HepG2 (cell line): ENCODE measurements around the gene AFAP1L2. TPM values are rescaled to one million over a fixed set of nuclear protein-coding genes. Genes with fewer than 3 reads are reported as not detected.

Experiments used
- FOXJ3 ChIP-seq: sonication (generic); formaldehyde crosslinking; IDR thresholded peaks from 2 replicates; pipeline ENCODE4 v1.4.0; 2020; ENCODE audit warnings: missing genetic modification reagents, mild to moderate bottlenecking, borderline replicate concordance
- GMEB2 ChIP-seq: IDR thresholded peaks from 2 replicates; pipeline ENCODE4 v1.6.1; 2016; ENCODE audit warnings: missing biosample characterization, missing genetic modification reagents, low read depth
- HBP1 ChIP-seq: IDR thresholded peaks from 2 replicates; pipeline ENCODE4 v1.6.1; 2016; ENCODE audit warnings: low read depth, control low read depth
- IKZF4 ChIP-seq: sonication (generic); formaldehyde crosslinking; IDR thresholded peaks from 2 replicates; pipeline ENCODE4 v1.5.1; 2020; ENCODE audit warnings: borderline replicate concordance, mild to moderate bottlenecking, low read depth, missing genetic modification reagents; ENCODE audit errors: not compliant biosample characterization
- NBN ChIP-seq: fragments of 450-650 bp; conservative IDR thresholded peaks from 2 replicates; pipeline ENCODE4 v1.6.1; 2017
- NFKBIZ ChIP-seq: IDR thresholded peaks from 2 replicates; pipeline ENCODE4 v1.6.1; 2018; ENCODE audit warnings: missing genetic modification reagents, missing compliant biosample characterization
- NFYB ChIP-seq: sonication (generic); formaldehyde crosslinking; IDR thresholded peaks from 2 replicates; pipeline ENCODE4 v1.4.0; 2020; ENCODE audit warnings: missing genetic modification reagents
- STAG1 ChIP-seq: sonication (generic); formaldehyde crosslinking; IDR thresholded peaks from 2 replicates; pipeline ENCODE4 v1.4.0; 2020; ENCODE audit warnings: missing genetic modification reagents
- ZBTB33 ChIP-seq: sonication (generic); formaldehyde crosslinking; IDR thresholded peaks from 2 replicates; pipeline ENCODE4 v1.4.0; 2020; ENCODE audit warnings: missing genetic modification reagents
- ZEB1 ChIP-seq: IDR thresholded peaks from 2 replicates; pipeline ENCODE4 v1.6.1; 2012; ENCODE audit warnings: mild to moderate bottlenecking, low read depth, inconsistent platforms; ENCODE audit not compliant: insufficient replicate concordance
- ZNF225 ChIP-seq: sonication (generic); formaldehyde crosslinking; IDR thresholded peaks from 2 replicates; pipeline ENCODE4 v1.4.0; 2020; ENCODE audit warnings: mild to moderate bottlenecking, missing genetic modification reagents
- ZNF234 ChIP-seq: sonication (generic); formaldehyde crosslinking; conservative IDR thresholded peaks from 2 replicates; pipeline ENCODE4 v1.5.1; 2020; ENCODE audit warnings: mild to moderate bottlenecking, missing genetic modification reagents
- ZNF672 ChIP-seq: sonication (generic); formaldehyde crosslinking; IDR thresholded peaks from 2 replicates; pipeline ENCODE4 v1.8.1; 2022; ENCODE audit warnings: missing genetic modification reagents
- polyA plus RNA-seq, 8 experiments: library from polyadenylated mRNA; depleted of rRNA in 3 of 8; stranded (reverse) in 7 of 8; unstranded in 1 of 8; fragments of >200 nt; fragmentation: Illumina TruSeq in 4 of 8; extraction: Trizol in 4 of 8; gene quantifications; 2 replicates each; pipeline versions ENCODE4 v1.2.1 to v1.2.3, GENCODE V29; 2011 to 2016; ENCODE audit warnings: low read depth in 4 of 8, missing spikeins in 1 of 8, mixed read lengths in 1 of 8; ENCODE audit not compliant: insufficient read depth in 1 of 8
- total RNA-seq, 5 experiments: library from RNA; depleted of rRNA; stranded (reverse); fragments of >200 nt; fragmentation: Illumina TruSeq; extraction: Trizol; gene quantifications; 2 replicates each; pipeline ENCODE4 v1.2.3, GENCODE V29; 2016; ENCODE audit warnings: low read depth in 1 of 5

AFAP1L2 gene
- total and polyA plus RNA-seq, 2 of the 13 experiments (the other 11 are each of a cell fraction or from before 2014, with no cell fraction given): not detected

- no peak for TF ChIP-seq GMEB2
- no peak for TF ChIP-seq IKZF4 (CRISPR knock-in tag)
- no peak for TF ChIP-seq ZEB1
- no peak for TF ChIP-seq STAG1 (CRISPR knock-in tag)
- no peak for TF ChIP-seq NFKBIZ (CRISPR knock-in tag)
- no peak for TF ChIP-seq ZNF234 (CRISPR knock-in tag)
- no peak for TF ChIP-seq ZNF672 (CRISPR knock-in tag)
- TF ChIP-seq HBP1 (CRISPR knock-in tag): no peak
- TF ChIP-seq NFYB: no peak
- TF ChIP-seq FOXJ3 (CRISPR knock-in tag): no peak
- TF ChIP-seq NBN: no peak
- TF ChIP-seq ZBTB33 (CRISPR knock-in tag): no peak
- TF ChIP-seq ZNF225 (CRISPR knock-in tag): no peak
Observed at GRCh38 chr10:114306116-114306973, 98.0 kb downstream of the AFAP1L2 start (continued).
